Hematopoietic multipotent progenitor cell treated with erythropoietin and hydrocortisone succinate and interleukin-3 and kit ligand, for 15 days (in vitro differentiated cells): Measurements from ENCODE around the gene PRXL2B.
A peak's percentile ranks its signal among the peaks of the same experiment; 100 is the strongest.
"Not testable (repeated sequence)": the region's sequence is repeated elsewhere in the genome, so short reads cannot be mapped to it uniquely, and the experiment has no call there.

Experiments
- DNase-seq: peaks from one replicate; pipeline ENCODE4 v3.0.0-alpha.2; 2015; ENCODE audit warnings: low spot score

The PRXL2B gene

GRCh38 chr1:2564815-2565374 is 21.7 kb upstream of the PRXL2B start:
- DNase-seq: no peak

GRCh38 chr1:2566101-2567045 is 20.2 kb upstream of the PRXL2B start:
- no peak for DNase-seq

- no peak for DNase-seq
Observed at GRCh38 chr1:2567083-2567679, 19.4 kb upstream of the PRXL2B start.

- DNase-seq: not testable (repeated sequence)
Observed at GRCh38 chr1:2568187-2568816, 18.3 kb upstream of the PRXL2B start.

GRCh38 chr1:2569060-2569459 is 17.5 kb upstream of the PRXL2B start:
- no peak for DNase-seq

GRCh38 chr1:2569703-2570102 is 16.9 kb upstream of the PRXL2B start:
- not testable (repeated sequence) for DNase-seq

GRCh38 chr1:2570332-2570731 is 16.2 kb upstream of the PRXL2B start:
- no peak for DNase-seq

GRCh38 chr1:2571348-2571747 is 15.2 kb upstream of the PRXL2B start:
- DNase-seq: no peak

- no peak for DNase-seq
Observed at GRCh38 chr1:2573250-2573920, 13.2 kb upstream of the PRXL2B start.

- no peak for DNase-seq
Observed at GRCh38 chr1:2574350-2574749, 12.2 kb upstream of the PRXL2B start.

- no peak for DNase-seq
Observed at GRCh38 chr1:2575801-2576663, 10.5 kb upstream of the PRXL2B start.

- DNase-seq: not testable (repeated sequence)
Observed at GRCh38 chr1:2577565-2578075, 9.0 kb upstream of the PRXL2B start.

GRCh38 chr1:2578758-2579118 is 7.8 kb upstream of the PRXL2B start:
- DNase-seq: no peak

- peak; percentile 11 for DNase-seq
Observed at GRCh38 chr1:2580691-2581090, 5.9 kb upstream of the PRXL2B start.

GRCh38 chr1:2582391-2582790 is 4.2 kb upstream of the PRXL2B start:
- DNase-seq: no peak

- DNase-seq: no peak
Observed at GRCh38 chr1:2583331-2583791, 3.2 kb upstream of the PRXL2B start.

- no peak for DNase-seq
Observed at GRCh38 chr1:2583871-2584351, 2.7 kb upstream of the PRXL2B start.

GRCh38 chr1:2584686-2585317 is 1.8 kb upstream of the PRXL2B start:
- DNase-seq: peak; percentile 14

GRCh38 chr1:2585318-2586092 is 1.1 kb upstream of the PRXL2B start:
- peak; percentile 78 for DNase-seq
